ENCODE data around the gene IRAG1. TPM values are rescaled to one million over a fixed set of nuclear protein-coding genes. Genes with fewer than 3 reads are reported as not detected.

Gene IRAG1
- total and polyA plus RNA-seq, 2 donors (not counting 3 experiments of a cell fraction or from before 2014, with no cell fraction given) = 0.22 to 0.38 TPM

- Histone ChIP-seq H3K79me2 (ENCODE audit: control insufficient read depth, insufficient read depth, low read length) (no peaks in the 10 kb centered on the region), H4K20me1 (replicated peaks; ENCODE audit: control insufficient read depth, extremely low read depth, insufficient read depth, low read length) (no peaks in the 10 kb centered on the region), H3K4me1 (ENCODE audit: control insufficient read depth, extremely low read depth, insufficient read depth, low read length) (no peaks in the 10 kb centered on the region), H3K4me2 (ENCODE audit: insufficient read depth, low read length) (no peak overlapping the region), H3K27ac (ENCODE audit: insufficient read depth, low read depth, low read length) (no peak overlapping the region), H3K9me1 (replicated peaks; ENCODE audit: control insufficient read depth, extremely low read depth, insufficient read depth, low read length) (no peaks in the 10 kb centered on the region), H3K36me3 (ENCODE audit: control insufficient read depth in 2 of 2, extremely low read depth in 1 of 2, insufficient read depth in 2 of 2, low read length in 2 of 2) (no peaks in the 10 kb centered on the region), H3K9ac (replicated peaks; ENCODE audit: extremely low read depth, insufficient read depth, low read length) (no peak overlapping the region), H3K27me3 (ENCODE audit: control insufficient read depth in 2 of 2, insufficient read depth in 2 of 2, low read length in 2 of 2) (no peaks in the 10 kb centered on the region), H3K4me3 (replicated peaks in 1 of 3; ENCODE audit: insufficient read depth in 1 of 3, low read depth in 1 of 3, low read length in 3 of 3) (no peak overlapping the region), H2AFZ (ENCODE audit: low read depth, low read length) (no peak overlapping the region), H3K9me3 (replicated peaks; ENCODE audit: control insufficient read depth, insufficient read depth, low read length) (no peaks in the 10 kb centered on the region)
- intact Hi-C loops (cut with micrococcal nuclease) = no loop called here
- ChIA-PET CTCF (interaction anchor here (0.9 to 1.8 kb wide), 3 partner anchors 14 to 244 kb away, joined by 4 to 6 read pairs (median 4); partner anchors contain the start of gene RNF141), POLR2A (interaction anchor here (0.6 kb wide), 1 partner anchor 346 kb away, joined by 9 read pairs; the partner anchor contains the start of gene ADM)
- dilution Hi-C loops (cut with MboI; ENCODE audit: extremely low pct_ligation_motif_present, low sequenced_read_pairs) = no loop called here
- DNase-seq (ENCODE audit: low read depth, low spot score) (no peak), FAIRE-seq (no peak)
- no TSS peak for BruUV-seq (replicated peaks)
- TF ChIP-seq GATA2 (IDR thresholded peaks at IDR 0.05; ENCODE audit: insufficient read depth, insufficient read length, low read depth, low read length) (no peak), CTCF (IDR thresholded peaks at IDR 0.05; ENCODE audit: extremely low read depth in 1 of 2, insufficient read depth in 1 of 2, low read depth in 1 of 2, low read length in 2 of 2) (no peak), MAX (IDR thresholded peaks at IDR 0.05; ENCODE audit: insufficient read depth, insufficient read length) (no peak), POLR2AphosphoS5 (IDR thresholded peaks at IDR 0.05; ENCODE audit: insufficient read depth, low read depth, low read length) (no peak)
Observed at GRCh38 chr11:10650630-10651029, 42.9 kb downstream of the IRAG1 start.

GRCh38 chr11:10650166-10650565 is 43.4 kb downstream of the IRAG1 start:
- intact Hi-C loops (cut with micrococcal nuclease) = no loop called here
- Histone ChIP-seq H3K79me2 (ENCODE audit: control insufficient read depth, insufficient read depth, low read length) (no peaks in the 10 kb centered on the region), H3K9me3 (replicated peaks; ENCODE audit: control insufficient read depth, insufficient read depth, low read length) (no peaks in the 10 kb centered on the region), H2AFZ (ENCODE audit: low read depth, low read length) (no peak overlapping the region), H3K9ac (replicated peaks; ENCODE audit: extremely low read depth, insufficient read depth, low read length) (no peak overlapping the region), H3K9me1 (replicated peaks; ENCODE audit: control insufficient read depth, extremely low read depth, insufficient read depth, low read length) (no peaks in the 10 kb centered on the region), H4K20me1 (replicated peaks; ENCODE audit: control insufficient read depth, extremely low read depth, insufficient read depth, low read length) (no peaks in the 10 kb centered on the region), H3K36me3 (ENCODE audit: control insufficient read depth in 2 of 2, extremely low read depth in 1 of 2, insufficient read depth in 2 of 2, low read length in 2 of 2) (no peaks in the 10 kb centered on the region), H3K4me3 (replicated peaks in 1 of 3; ENCODE audit: insufficient read depth in 1 of 3, low read depth in 1 of 3, low read length in 3 of 3) (no peak overlapping the region), H3K27ac (ENCODE audit: insufficient read depth, low read depth, low read length) (no peak overlapping the region), H3K27me3 (ENCODE audit: control insufficient read depth in 2 of 2, insufficient read depth in 2 of 2, low read length in 2 of 2) (no peaks in the 10 kb centered on the region), H3K4me2 (ENCODE audit: insufficient read depth, low read length) (no peak overlapping the region), H3K4me1 (ENCODE audit: control insufficient read depth, extremely low read depth, insufficient read depth, low read length) (no peaks in the 10 kb centered on the region)
- FAIRE-seq (no peak), DNase-seq (ENCODE audit: low read depth, low spot score) (no peak)
- CTCF ChIA-PET = interaction anchor here (1.5 to 1.8 kb wide), 2 partner anchors 13 to 109 kb away, joined by 4 to 6 read pairs; partner anchors contain the start of gene RNF141
- no peak for TF ChIP-seq CTCF (IDR thresholded peaks at IDR 0.05; ENCODE audit: extremely low read depth in 1 of 2, insufficient read depth in 1 of 2, low read depth in 1 of 2, low read length in 2 of 2)
- TF ChIP-seq MYC (IDR thresholded peaks at IDR 0.05; ENCODE audit: low read depth, low read length) = no peak
- no peak for TF ChIP-seq POLR2AphosphoS5 (IDR thresholded peaks at IDR 0.05; ENCODE audit: insufficient read depth, low read depth, low read length)
- no peak for TF ChIP-seq POLR2A (IDR thresholded peaks at IDR 0.05; ENCODE audit: low read depth, low read length)
- TF ChIP-seq EZH2 (IDR thresholded peaks at IDR 0.05; ENCODE audit: borderline replicate concordance, low read depth, low read length, severe bottlenecking) = no peak
- TF ChIP-seq GATA2 (IDR thresholded peaks at IDR 0.05; ENCODE audit: insufficient read depth, insufficient read length, low read depth, low read length) = no peak
- no peak for TF ChIP-seq JUN (IDR thresholded peaks at IDR 0.05; ENCODE audit: borderline replicate concordance, insufficient read depth, insufficient read length, low read depth)
- no peak for TF ChIP-seq FOS (IDR thresholded peaks at IDR 0.05; ENCODE audit: borderline replicate concordance, insufficient read depth, low read length)
- TF ChIP-seq MAX (IDR thresholded peaks at IDR 0.05; ENCODE audit: insufficient read depth, insufficient read length) = no peak
- POLR2A ChIA-PET = no interaction called here
- dilution Hi-C loops (cut with MboI; ENCODE audit: extremely low pct_ligation_motif_present, low sequenced_read_pairs) = no loop called here
- no TSS peak for BruUV-seq (replicated peaks)

All from endothelial cell of umbilical vein (primary cell).